Ovary (tissue), 9 donors: ENCODE results near the gene GALE. TPM values are rescaled to one million over a fixed set of nuclear protein-coding genes. Genes with fewer than 3 reads are reported as not detected.

Source experiments
- DNase-seq, 5 donors: peaks; one replicate each; pipeline ENCODE4 v3.0.0-alpha.2; 2019 to 2020
- H3K27ac ChIP-seq, 2 donors: fragments of 200-600 bp; one replicate each; pipeline versions ENCODE4 v1.5.1 to v1.8.0; 2019 to 2022
- H3K27me3 ChIP-seq: fragments of 200-600 bp; one replicate; pipeline ENCODE4 v1.8.0; 2022
- H3K36me3 ChIP-seq: fragments of 200-600 bp; sonication (generic); one replicate; pipeline ENCODE4 v1.5.1; 2019
- H3K4me1 ChIP-seq: one replicate; pipeline ENCODE4 v1.8.1; 2013; ENCODE audit warnings: mild to moderate bottlenecking, moderate library complexity; ENCODE audit not compliant: insufficient read depth
- H3K4me3 ChIP-seq: fragments of 200-600 bp; sonication (generic); one replicate; pipeline ENCODE4 v1.5.1; 2017
- H3K9me3 ChIP-seq, 2 donors: fragments of 200-600 bp in 1 of 2; sonication (generic) in 1 of 2; one replicate each; pipeline versions ENCODE4 v1.5.1 to v1.8.1; 2013 to 2019; ENCODE audit warnings: mild to moderate bottlenecking in 1 of 2, moderate library complexity in 1 of 2
- EP300 ChIP-seq: sonication (generic); formaldehyde crosslinking; IDR thresholded peaks from one replicate; pipeline ENCODE4 v1.6.1; 2017; ENCODE audit warnings: antibody characterized with exemption
- POLR2A ChIP-seq: fragments of 450-650 bp; IDR thresholded peaks from one replicate; pipeline ENCODE4 v1.6.1; 2017; ENCODE audit warnings: antibody characterized with exemption, mild to moderate bottlenecking, moderate library complexity
- WGBS, 3 donors: extraction: QIAGEN DNeasy Blood & Tissue Kit in 1 of 3; methylation state at CpG; one replicate each; pipeline versions ENCODE4 v1.1.5 to v1.1.7; 2013 to 2017; 5-methylcytosine and 5-hydroxymethylcytosine counted together
- intact Hi-C, 4 donors: fragments of 100-400 bp; cut with DNase I; formaldehyde crosslinking; loops; one replicate each; pipeline versions ENCODE4 v1.11.0 to v1.15.1; 2022 to 2023
- polyA plus RNA-seq, 2 donors: library from polyadenylated mRNA; stranded (reverse); fragments of 200-250 nt in 1 of 2; fragments of 350-450 nt in 1 of 2; fragmentation: Illumina TruSeq in 1 of 2; extraction: RNeasy Lipid Tissue Mini Kit (QIAGEN cat#74804) in 1 of 2; gene quantifications; one replicate each; pipeline ENCODE4 v1.2.3, GENCODE V29; 2013 to 2014
- total RNA-seq, 7 donors: library from RNA; depleted of rRNA in 2 of 7; stranded (reverse); fragments of >200 nt in 2 of 7; fragmentation: NEBNext Ultra II Directional in 3 of 7; extraction: Animal tissue kit (Norgen Biotek cat#: 25700) in 3 of 7; gene quantifications; one replicate each; pipeline versions ENCODE4 v1.1.0 to v1.2.4, GENCODE V29; 2016 to 2023
- TF ChIP-seq, protein P1 (sequence below), 3 donors: fragments of 450-650 bp in 2 of 3; fragments of 200-600 bp in 1 of 3; IDR thresholded peaks; one replicate each; pipeline versions ENCODE4 v1.5.1 to v1.8.0; 2016 to 2022; ENCODE audit warnings: antibody characterized with exemption in 3 of 3, mild to moderate bottlenecking in 1 of 3
- donor health status: DM: no; HTN: no; CAD: no; lungs with moderate emphysema.
- donor health status: DM: no; HTN: no; CAD: no.
- donor health status: Bipolar disorder and iron deficiency.
- donor health status: DM: yes; HTN: yes; CAD: no.
- donor health status: DM: no; HTN: no; CAD: no.
- donor health status: DM: yes; HTN: yes; CAD: no.

The GALE gene
- total and polyA plus RNA-seq, 9 donors: 3.2 to 17.7 (median 12.3) TPM

DNA sequence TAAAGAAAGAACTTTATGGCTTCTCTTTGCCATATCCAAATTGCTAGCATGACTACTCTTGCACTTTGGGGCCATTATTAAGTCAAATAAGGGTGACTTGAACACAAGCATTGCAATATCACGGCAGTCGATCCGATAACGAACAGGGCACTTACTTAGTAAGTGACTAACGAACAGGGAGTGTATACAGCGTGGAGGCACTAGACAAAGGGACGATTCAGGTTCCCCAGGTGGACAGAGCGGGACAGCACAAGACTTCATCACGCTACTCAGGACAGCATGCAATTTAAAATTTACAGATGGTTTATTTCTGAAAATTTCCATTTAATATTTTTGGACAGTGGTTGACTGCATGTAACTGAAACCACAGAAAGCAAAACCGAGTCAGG is 27.7 kb downstream of the GALE start:
- 86 to 90% (median 88%) methylated on average over 10 of the region's 10 CpGs for WGBS, 3 donors
- Histone ChIP-seq H3K9me3 (no peaks in the 10 kb centered on the region), H3K27ac (no peak overlapping the region), H3K4me3 (no peak overlapping the region), H3K27me3 (no peaks in the 10 kb centered on the region), H3K4me1 (peaks cover 5% of the 10 kb centered on the region), H3K36me3 (no peaks in the 10 kb centered on the region)
- intact Hi-C loops: loop anchor here in 1 of 4 donors (10.0 kb wide), 1 partner anchor 242 kb away; no protein-coding TSS in a partner anchor
- TF ChIP-seq, protein P1, sequence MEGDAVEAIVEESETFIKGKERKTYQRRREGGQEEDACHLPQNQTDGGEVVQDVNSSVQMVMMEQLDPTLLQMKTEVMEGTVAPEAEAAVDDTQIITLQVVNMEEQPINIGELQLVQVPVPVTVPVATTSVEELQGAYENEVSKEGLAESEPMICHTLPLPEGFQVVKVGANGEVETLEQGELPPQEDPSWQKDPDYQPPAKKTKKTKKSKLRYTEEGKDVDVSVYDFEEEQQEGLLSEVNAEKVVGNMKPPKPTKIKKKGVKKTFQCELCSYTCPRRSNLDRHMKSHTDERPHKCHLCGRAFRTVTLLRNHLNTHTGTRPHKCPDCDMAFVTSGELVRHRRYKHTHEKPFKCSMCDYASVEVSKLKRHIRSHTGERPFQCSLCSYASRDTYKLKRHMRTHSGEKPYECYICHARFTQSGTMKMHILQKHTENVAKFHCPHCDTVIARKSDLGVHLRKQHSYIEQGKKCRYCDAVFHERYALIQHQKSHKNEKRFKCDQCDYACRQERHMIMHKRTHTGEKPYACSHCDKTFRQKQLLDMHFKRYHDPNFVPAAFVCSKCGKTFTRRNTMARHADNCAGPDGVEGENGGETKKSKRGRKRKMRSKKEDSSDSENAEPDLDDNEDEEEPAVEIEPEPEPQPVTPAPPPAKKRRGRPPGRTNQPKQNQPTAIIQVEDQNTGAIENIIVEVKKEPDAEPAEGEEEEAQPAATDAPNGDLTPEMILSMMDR (IDR thresholded peaks at IDR 0.05): no peak
- TF ChIP-seq EP300: no peak
- TF ChIP-seq POLR2A: no peak
- no peak for DNase-seq

DNA sequence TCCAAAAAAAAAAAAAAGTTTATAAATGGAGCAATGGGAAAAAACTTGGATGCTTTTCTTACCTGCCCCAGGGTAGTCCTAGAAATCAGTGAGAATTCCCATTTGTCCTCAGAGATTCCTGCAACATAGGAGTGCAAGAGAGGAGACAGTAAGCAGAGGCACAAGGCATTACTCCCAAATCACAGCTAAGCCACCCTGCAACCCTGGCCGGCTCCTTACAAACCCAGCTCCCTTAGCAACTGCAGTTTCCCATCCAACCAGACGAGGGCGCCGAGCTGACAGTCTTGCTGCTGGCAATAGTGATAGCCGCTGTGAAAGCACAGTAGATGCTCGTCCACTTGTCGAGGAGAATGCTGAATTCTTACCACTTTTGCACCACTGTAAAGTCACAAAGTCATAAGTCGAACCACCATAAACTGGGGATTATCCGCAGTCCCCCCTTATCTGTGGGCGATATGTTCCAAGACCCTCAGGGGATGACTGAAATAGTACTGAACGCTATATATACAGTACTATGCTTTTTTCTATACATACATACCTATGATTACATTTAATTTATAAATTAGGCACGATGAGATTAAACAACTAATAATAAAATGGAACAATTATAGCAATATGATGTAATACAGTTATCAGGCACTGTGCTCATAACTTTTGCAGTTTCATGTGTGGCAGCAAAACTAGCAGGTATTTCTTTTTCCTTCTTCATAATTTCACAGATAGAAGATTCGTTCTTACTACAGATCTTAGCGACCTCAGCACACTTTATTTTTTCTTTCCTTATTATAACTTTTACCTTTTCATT is 28.3 kb downstream of the GALE start:
- peak; percentile 78 to 89 (median 87) for DNase-seq
- Histone ChIP-seq H3K4me1 (peaks cover 2% of the 10 kb centered on the region), H3K9me3 (no peaks in the 10 kb centered on the region), H3K4me3 (no peak overlapping the region), H3K36me3 (no peaks in the 10 kb centered on the region), H3K27me3 (no peaks in the 10 kb centered on the region), H3K27ac (no peak overlapping the region)
- WGBS, 3 donors: 14 to 15% (median 15%) methylated on average over 14 of the region's 14 CpGs
- no peak for TF ChIP-seq POLR2A
- TF ChIP-seq, protein P1 (IDR thresholded peaks at IDR 0.05): peak; percentile 72 to 74 (median 72)
- no peak for TF ChIP-seq EP300
- intact Hi-C loops: loop anchor here in 1 of 4 donors (10.0 kb wide), 1 partner anchor 243 kb away; no protein-coding TSS in a partner anchor

DNA sequence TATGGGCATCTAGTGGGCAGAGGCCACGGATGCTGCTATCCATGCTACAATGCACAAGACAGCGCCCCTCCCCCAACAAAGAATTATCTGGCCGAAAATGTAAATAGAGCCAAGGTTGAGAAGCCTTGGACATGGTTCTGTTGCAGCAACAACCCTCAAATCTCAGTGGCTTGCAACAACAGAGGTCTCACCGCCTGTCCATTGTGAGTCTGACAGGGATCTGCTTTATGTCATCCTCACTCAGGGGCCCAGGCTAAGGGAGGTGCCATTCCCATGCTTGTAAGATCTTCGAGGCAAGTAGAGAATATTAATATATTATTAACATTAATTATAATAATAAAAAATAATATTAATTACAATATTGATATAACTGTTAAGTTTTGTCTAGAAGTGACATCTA is 31.8 kb downstream of the GALE start:
- Histone ChIP-seq H3K9me3 (no peaks in the 10 kb centered on the region), H3K4me3 (no peak overlapping the region), H3K36me3 (no peaks in the 10 kb centered on the region), H3K27me3 (no peaks in the 10 kb centered on the region), H3K27ac (no peak overlapping the region), H3K4me1 (no peaks in the 10 kb centered on the region)
- intact Hi-C loops: loop anchor here in 1 of 4 donors (5.0 kb wide), 1 partner anchor 149 kb away; no protein-coding TSS in a partner anchor
- no peak for TF ChIP-seq EP300
- no peak for TF ChIP-seq POLR2A
- TF ChIP-seq, protein P1 (IDR thresholded peaks at IDR 0.05): no peak
- DNase-seq: no peak
- 77 to 85% (median 83%) methylated on average over 5 of the region's 5 CpGs for WGBS, 3 donors

DNA sequence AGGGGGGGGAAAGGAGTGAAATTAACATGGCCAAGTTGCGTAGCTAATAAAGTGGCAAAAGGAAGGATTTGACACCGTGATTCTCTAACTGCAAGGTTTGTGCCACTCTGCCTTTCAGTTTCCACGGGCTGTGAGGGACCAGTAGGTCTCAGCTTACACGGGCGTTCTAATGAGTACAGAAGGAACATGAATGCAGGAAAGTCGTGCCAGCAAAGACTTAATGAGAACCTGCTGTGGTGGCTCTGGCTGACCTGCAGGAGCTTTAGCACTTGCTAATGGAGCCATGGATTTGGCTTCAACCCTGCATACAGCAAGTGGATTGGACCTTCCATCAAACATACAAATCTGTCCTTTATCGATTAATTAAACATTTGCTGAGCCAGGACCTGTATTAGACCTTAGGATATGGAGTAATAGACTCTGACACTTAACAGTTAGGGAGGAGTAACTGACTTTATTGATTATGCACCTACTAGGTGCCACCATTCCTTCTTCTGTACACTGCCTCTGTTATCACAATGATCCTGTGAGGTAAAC is 37.4 kb downstream of the GALE start:
- Histone ChIP-seq H3K36me3 (no peaks in the 10 kb centered on the region), H3K4me1 (no peaks in the 10 kb centered on the region), H3K27me3 (no peaks in the 10 kb centered on the region), H3K4me3 (no peak overlapping the region), H3K27ac (no peak overlapping the region), H3K9me3 (no peaks in the 10 kb centered on the region)
- no peak for DNase-seq
- TF ChIP-seq POLR2A (no peak), EP300 (no peak)
- TF ChIP-seq, protein P1 (IDR thresholded peaks at IDR 0.05): no peak
- intact Hi-C loops: no loop called here
- WGBS, 3 donors: 82 to 85% (median 84%) methylated on average over 7 of the region's 7 CpGs
